Ovary (tissue), 9 donors: ENCODE results near the gene DRAM1. TPM values are rescaled to one million over a fixed set of nuclear protein-coding genes. Genes with fewer than 3 reads are reported as not detected.

Experiments
- DNase-seq, 5 donors: peaks; one replicate each; pipeline ENCODE4 v3.0.0-alpha.2; 2019 to 2020
- H3K27ac ChIP-seq, 2 donors: fragments of 200-600 bp; one replicate each; pipeline versions ENCODE4 v1.5.1 to v1.8.0; 2019 to 2022
- H3K27me3 ChIP-seq: fragments of 200-600 bp; one replicate; pipeline ENCODE4 v1.8.0; 2022
- H3K36me3 ChIP-seq: fragments of 200-600 bp; sonication (generic); one replicate; pipeline ENCODE4 v1.5.1; 2019
- H3K4me1 ChIP-seq: one replicate; pipeline ENCODE4 v1.8.1; 2013; ENCODE audit warnings: mild to moderate bottlenecking, moderate library complexity; ENCODE audit not compliant: insufficient read depth
- H3K4me3 ChIP-seq: fragments of 200-600 bp; sonication (generic); one replicate; pipeline ENCODE4 v1.5.1; 2017
- H3K9me3 ChIP-seq, 2 donors: fragments of 200-600 bp in 1 of 2; sonication (generic) in 1 of 2; one replicate each; pipeline versions ENCODE4 v1.5.1 to v1.8.1; 2013 to 2019; ENCODE audit warnings: mild to moderate bottlenecking in 1 of 2, moderate library complexity in 1 of 2
- CTCF ChIP-seq, 3 donors: fragments of 450-650 bp in 2 of 3; fragments of 200-600 bp in 1 of 3; IDR thresholded peaks; one replicate each; pipeline versions ENCODE4 v1.5.1 to v1.8.0; 2016 to 2022; ENCODE audit warnings: antibody characterized with exemption in 3 of 3, mild to moderate bottlenecking in 1 of 3
- EP300 ChIP-seq: sonication (generic); formaldehyde crosslinking; IDR thresholded peaks from one replicate; pipeline ENCODE4 v1.6.1; 2017; ENCODE audit warnings: antibody characterized with exemption
- POLR2A ChIP-seq: fragments of 450-650 bp; IDR thresholded peaks from one replicate; pipeline ENCODE4 v1.6.1; 2017; ENCODE audit warnings: antibody characterized with exemption, mild to moderate bottlenecking, moderate library complexity
- WGBS, 3 donors: extraction: QIAGEN DNeasy Blood & Tissue Kit in 1 of 3; methylation state at CpG; one replicate each; pipeline versions ENCODE4 v1.1.5 to v1.1.7; 2013 to 2017; 5-methylcytosine and 5-hydroxymethylcytosine counted together
- intact Hi-C, 4 donors: fragments of 100-400 bp; cut with DNase I; formaldehyde crosslinking; loops; one replicate each; pipeline versions ENCODE4 v1.11.0 to v1.15.1; 2022 to 2023
- polyA plus RNA-seq, 2 donors: library from polyadenylated mRNA; stranded (reverse); fragments of 200-250 nt in 1 of 2; fragments of 350-450 nt in 1 of 2; fragmentation: Illumina TruSeq in 1 of 2; extraction: RNeasy Lipid Tissue Mini Kit (QIAGEN cat#74804) in 1 of 2; gene quantifications; one replicate each; pipeline ENCODE4 v1.2.3, GENCODE V29; 2013 to 2014
- total RNA-seq, 7 donors: library from RNA; depleted of rRNA in 2 of 7; stranded (reverse); fragments of >200 nt in 2 of 7; fragmentation: NEBNext Ultra II Directional in 3 of 7; extraction: Animal tissue kit (Norgen Biotek cat#: 25700) in 3 of 7; gene quantifications; one replicate each; pipeline versions ENCODE4 v1.1.0 to v1.2.4, GENCODE V29; 2016 to 2023
- donor health status: DM: no; HTN: no; CAD: no; lungs with moderate emphysema.
- donor health status: DM: no; HTN: no; CAD: no.
- donor health status: Bipolar disorder and iron deficiency.
- donor health status: DM: yes; HTN: yes; CAD: no.
- donor health status: DM: no; HTN: no; CAD: no.
- donor health status: DM: yes; HTN: yes; CAD: no.

Gene DRAM1
- total and polyA plus RNA-seq, 9 donors, result 9.1 to 21.7 (median 15.8) TPM

- no peaks in the 10 kb centered on the region for H3K27me3 ChIP-seq
- no peak overlapping the region for H3K27ac ChIP-seq
- TF ChIP-seq POLR2A (no peak), CTCF (IDR thresholded peaks at IDR 0.05) (no peak), EP300 (no peak)
- no peaks in the 10 kb centered on the region for H3K36me3 ChIP-seq
- no peaks in the 10 kb centered on the region for H3K4me1 ChIP-seq
- no peaks in the 10 kb centered on the region for H3K9me3 ChIP-seq
- intact Hi-C loops, result no loop called here
- WGBS, 3 donors, result 70 to 95% (median 88%) methylated on average over 1 of the region's 1 CpG
- no peak overlapping the region for H3K4me3 ChIP-seq
- DNase-seq, result no peak
Observed at GRCh38 chr12:101962486-101962885, 85.1 kb downstream of the DRAM1 start.

GRCh38 chr12:101963697-101964096 is 86.3 kb downstream of the DRAM1 start:
- H3K4me1 ChIP-seq, result no peaks in the 10 kb centered on the region
- WGBS, 3 donors, result 7 to 13% (median 13%) methylated on average over 1 of the region's 1 CpG
- H3K27ac ChIP-seq, result no peak overlapping the region
- H3K27me3 ChIP-seq, result no peaks in the 10 kb centered on the region
- TF ChIP-seq EP300 (no peak), POLR2A (no peak), CTCF (IDR thresholded peaks at IDR 0.05) (no peak)
- no peaks in the 10 kb centered on the region for H3K36me3 ChIP-seq
- intact Hi-C loops, result no loop called here
- no peak for DNase-seq
- H3K9me3 ChIP-seq, result no peaks in the 10 kb centered on the region
- H3K4me3 ChIP-seq, result no peak overlapping the region

- H3K27ac ChIP-seq, result no peak overlapping the region
- intact Hi-C loops, result no loop called here
- no peak overlapping the region for H3K4me3 ChIP-seq
- DNase-seq, result no peak
- no peak for TF ChIP-seq POLR2A
- TF ChIP-seq EP300, result no peak
- no peak for TF ChIP-seq CTCF (IDR thresholded peaks at IDR 0.05)
- no peaks in the 10 kb centered on the region for H3K9me3 ChIP-seq
- H3K36me3 ChIP-seq, result no peaks in the 10 kb centered on the region
- H3K4me1 ChIP-seq, result no peaks in the 10 kb centered on the region
- 84 to 92% (median 91%) methylated on average over 1 of the region's 1 CpG for WGBS, 3 donors
- H3K27me3 ChIP-seq, result no peaks in the 10 kb centered on the region
Observed at GRCh38 chr12:101966496-101966895, 89.1 kb downstream of the DRAM1 start.

- H3K27me3 ChIP-seq, result no peaks in the 10 kb centered on the region
- H3K36me3 ChIP-seq, result no peaks in the 10 kb centered on the region
- no peaks in the 10 kb centered on the region for H3K4me1 ChIP-seq
- WGBS, 3 donors, result 57 to 81% (median 59%) methylated on average over 4 of the region's 4 CpGs
- no peak for TF ChIP-seq CTCF (IDR thresholded peaks at IDR 0.05)
- TF ChIP-seq EP300, result no peak
- no peak for TF ChIP-seq POLR2A
- H3K27ac ChIP-seq, result no peak overlapping the region
- no peak overlapping the region for H3K4me3 ChIP-seq
- H3K9me3 ChIP-seq, result no peaks in the 10 kb centered on the region
- intact Hi-C loops, result no loop called here
- no peak for DNase-seq
Observed at GRCh38 chr12:101967506-101967905, 90.1 kb downstream of the DRAM1 start.

GRCh38 chr12:101968770-101969169 is 91.4 kb downstream of the DRAM1 start:
- Histone ChIP-seq H3K9me3 (no peaks in the 10 kb centered on the region), H3K27ac (no peak overlapping the region), H3K36me3 (no peaks in the 10 kb centered on the region), H3K27me3 (no peaks in the 10 kb centered on the region), H3K4me3 (no peak overlapping the region), H3K4me1 (no peaks in the 10 kb centered on the region)
- DNase-seq, result no peak
- intact Hi-C loops, result no loop called here
- WGBS, 3 donors, result 86 to 100% (median 88%) methylated on average over 1 of the region's 1 CpG
- TF ChIP-seq CTCF (IDR thresholded peaks at IDR 0.05), result no peak
- no peak for TF ChIP-seq EP300
- no peak for TF ChIP-seq POLR2A
